MCF 10A (cell line): Measurements from ENCODE around the gene C1orf122. TPM values are rescaled to one million over a fixed set of nuclear protein-coding genes. Genes with fewer than 3 reads are reported as not detected.
A peak's percentile ranks its signal among the peaks of the same experiment; 100 is the strongest.

ENCODE experiments used
- BruUV-seq: library from RNA; stranded (reverse); fragments of 400-500 nt; replicated peaks from 2 replicates; lab custom pipeline; 2021; lab: Mats Ljungman, UMichigan
- CTCF ChIA-PET: fragments of 300-600 bp; sonication (Branson Sonifier 250); formaldehyde crosslinking; extraction: SDS; loops from one replicate; lab custom pipeline; 2021; ENCODE audit warnings: antibody characterized with exemption, inconsistent platforms; lab: Yijun Ruan, JAX
- POLR2A ChIA-PET: fragments of 300-600, 350-650 bp; sonication (Branson Sonifier 250); formaldehyde crosslinking; extraction: SDS; loops from one replicate; lab custom pipeline; 2020; ENCODE audit warnings: antibody characterized with exemption, inconsistent platforms; lab: Yijun Ruan, JAX
- DNase-seq: peaks from one replicate; pipeline ENCODE4 v3.0.0-alpha.2; 2018; ENCODE audit not compliant: unreplicated experiment
- H3K27ac Mint-ChIP-seq: one replicate; pipeline ENCODE4 v1.8.0; 2022; ENCODE audit warnings: mild to moderate bottlenecking, low read depth, mixed read lengths; ENCODE audit not compliant: unreplicated experiment
- H3K27me3 Mint-ChIP-seq: one replicate; pipeline ENCODE4 v1.8.0; 2022; ENCODE audit warnings: mixed read lengths; ENCODE audit not compliant: insufficient read depth, unreplicated experiment
- H3K36me3 Mint-ChIP-seq: one replicate; pipeline ENCODE4 v1.8.0; 2022; ENCODE audit warnings: mild to moderate bottlenecking, moderate library complexity, mixed read lengths; ENCODE audit not compliant: insufficient read depth, unreplicated experiment
- H3K4me1 Mint-ChIP-seq: one replicate; pipeline ENCODE4 v1.8.0; 2022; ENCODE audit warnings: mixed read lengths; ENCODE audit not compliant: insufficient read depth, unreplicated experiment
- H3K4me3 Mint-ChIP-seq: one replicate; pipeline ENCODE4 v1.8.0; 2022; ENCODE audit warnings: mild to moderate bottlenecking, moderate library complexity, mixed read lengths; ENCODE audit not compliant: unreplicated experiment
- H3K9me3 Mint-ChIP-seq: one replicate; pipeline ENCODE4 v1.8.0; 2022; ENCODE audit warnings: mixed read lengths; ENCODE audit not compliant: unreplicated experiment
- CTCF ChIP-seq: fragments of 200-600 bp; IDR thresholded peaks from one replicate; pipeline ENCODE4 v1.8.0; 2022; ENCODE audit warnings: antibody characterized with exemption, mild to moderate bottlenecking; ENCODE audit not compliant: unreplicated experiment
- intact Hi-C: fragments of 100-400 bp; cut with micrococcal nuclease; formaldehyde crosslinking; loops from 2 replicates; pipeline ENCODE4 v1.14.1; 2022
- total RNA-seq: library from RNA; stranded (reverse); gene quantifications from 2 replicates; pipeline ENCODE4 v1.2.3, GENCODE V29; 2022

Gene C1orf122
- total RNA-seq, 1 experiment from 2014 or later: 81.5 TPM

GRCh38 chr1:37849480-37849879 lies 41.9 kb downstream of the C1orf122 start:
- POLR2A ChIA-PET: interaction anchor here (1.7 to 2.8 kb wide), 2 partner anchors 10 to 12 kb away, joined by 9 to 25 read pairs; partner anchors contain the start of gene MTF1
- Mint-ChIP-seq H3K27me3 (no peaks in the 10 kb centered on the region), H3K4me3 (no peak overlapping the region), H3K36me3 (peaks cover 37% of the 10 kb centered on the region), H3K9me3 (no peaks in the 10 kb centered on the region), H3K4me1 (peaks cover 28% of the 10 kb centered on the region), H3K27ac (no peak overlapping the region)
- no peak for TF ChIP-seq CTCF
- CTCF ChIA-PET: interaction anchor here (0.7 to 3.6 kb wide), 2 partner anchors 11 to 1025 kb away, joined by 3 to 26 read pairs; partner anchors contain the start of gene MTF1
- intact Hi-C loops: no loop called here
- BruUV-seq: no TSS peak
- no peak for DNase-seq

- H3K9me3 Mint-ChIP-seq: no peaks in the 10 kb centered on the region
- intact Hi-C loops: no loop called here
- CTCF ChIA-PET: interaction anchor here (0.6 to 3.6 kb wide), 4 partner anchors 8 to 166 kb away, joined by 3 to 26 read pairs (median 3); partner anchors contain the start of gene MTF1
- H3K27ac Mint-ChIP-seq: no peak overlapping the region
- peaks cover 40% of the 10 kb centered on the region for H3K36me3 Mint-ChIP-seq
- H3K4me1 Mint-ChIP-seq: peaks cover 18% of the 10 kb centered on the region
- H3K27me3 Mint-ChIP-seq: no peaks in the 10 kb centered on the region
- no peak overlapping the region for H3K4me3 Mint-ChIP-seq
- no peak for TF ChIP-seq CTCF
- no TSS peak for BruUV-seq
- DNase-seq: peak; percentile 81
- POLR2A ChIA-PET: interaction anchor here (0.7 to 2.8 kb wide), 9 partner anchors 9 to 167 kb away, joined by 3 to 25 read pairs (median 4); partner anchors contain the start of genes C1orf122, CDCA8, MTF1 and YRDC
Observed at GRCh38 chr1:37850352-37850955, 42.9 kb downstream of the C1orf122 start.

GRCh38 chr1:37851262-37851661 lies 43.7 kb downstream of the C1orf122 start:
- Mint-ChIP-seq H3K4me3 (no peak overlapping the region), H3K27ac (no peak overlapping the region), H3K4me1 (peaks cover 11% of the 10 kb centered on the region), H3K36me3 (peaks cover 42% of the 10 kb centered on the region), H3K27me3 (no peaks in the 10 kb centered on the region), H3K9me3 (no peaks in the 10 kb centered on the region)
- CTCF ChIA-PET: interaction anchor here (1.5 to 3.6 kb wide), 3 partner anchors 9 to 22 kb away, joined by 3 to 26 read pairs (median 6); partner anchors contain the start of gene MTF1
- BruUV-seq: no TSS peak
- no peak for DNase-seq
- no peak for TF ChIP-seq CTCF
- intact Hi-C loops: no loop called here
- POLR2A ChIA-PET: interaction anchor here (0.7 to 2.8 kb wide), 10 partner anchors 8 to 168 kb away, joined by 3 to 25 read pairs (median 4); partner anchors contain the start of genes C1orf122, CDCA8, MTF1 and YRDC

- peak; percentile 31 for DNase-seq
- no peak for TF ChIP-seq CTCF
- BruUV-seq: no TSS peak
- H3K4me3 Mint-ChIP-seq: no peak overlapping the region
- H3K36me3 Mint-ChIP-seq: peaks cover 42% of the 10 kb centered on the region
- H3K27ac Mint-ChIP-seq: no peak overlapping the region
- intact Hi-C loops: no loop called here
- peaks cover 6% of the 10 kb centered on the region for H3K4me1 Mint-ChIP-seq
- POLR2A ChIA-PET: interaction anchor here (0.9 to 2.8 kb wide), 6 partner anchors 8 to 161 kb away, joined by 3 to 25 read pairs (median 6); partner anchors contain the start of genes C1orf122, CDCA8, MTF1 and YRDC
- no peaks in the 10 kb centered on the region for H3K9me3 Mint-ChIP-seq
- no peaks in the 10 kb centered on the region for H3K27me3 Mint-ChIP-seq
- CTCF ChIA-PET: interaction anchor here (1.5 to 3.6 kb wide), 3 partner anchors 9 to 21 kb away, joined by 3 to 26 read pairs (median 6); partner anchors contain the start of gene MTF1
Observed at GRCh38 chr1:37851782-37852210, 44.2 kb downstream of the C1orf122 start.
